ENCODE measurements around the gene ECPAS.

GRCh38 chr9:111381006-111381405 lies 103.2 kb downstream of the ECPAS start:
- TF ChIP-seq, protein P1, sequence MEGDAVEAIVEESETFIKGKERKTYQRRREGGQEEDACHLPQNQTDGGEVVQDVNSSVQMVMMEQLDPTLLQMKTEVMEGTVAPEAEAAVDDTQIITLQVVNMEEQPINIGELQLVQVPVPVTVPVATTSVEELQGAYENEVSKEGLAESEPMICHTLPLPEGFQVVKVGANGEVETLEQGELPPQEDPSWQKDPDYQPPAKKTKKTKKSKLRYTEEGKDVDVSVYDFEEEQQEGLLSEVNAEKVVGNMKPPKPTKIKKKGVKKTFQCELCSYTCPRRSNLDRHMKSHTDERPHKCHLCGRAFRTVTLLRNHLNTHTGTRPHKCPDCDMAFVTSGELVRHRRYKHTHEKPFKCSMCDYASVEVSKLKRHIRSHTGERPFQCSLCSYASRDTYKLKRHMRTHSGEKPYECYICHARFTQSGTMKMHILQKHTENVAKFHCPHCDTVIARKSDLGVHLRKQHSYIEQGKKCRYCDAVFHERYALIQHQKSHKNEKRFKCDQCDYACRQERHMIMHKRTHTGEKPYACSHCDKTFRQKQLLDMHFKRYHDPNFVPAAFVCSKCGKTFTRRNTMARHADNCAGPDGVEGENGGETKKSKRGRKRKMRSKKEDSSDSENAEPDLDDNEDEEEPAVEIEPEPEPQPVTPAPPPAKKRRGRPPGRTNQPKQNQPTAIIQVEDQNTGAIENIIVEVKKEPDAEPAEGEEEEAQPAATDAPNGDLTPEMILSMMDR (IDR thresholded peaks at IDR 0.05), result no peak
- TF ChIP-seq POLR2A (IDR thresholded peaks at IDR 0.05), result no peak
